Measurements from ENCODE around the gene MAP3K12. TPM values are rescaled to one million over a fixed set of nuclear protein-coding genes. Genes with fewer than 3 reads are reported as not detected.

Gene MAP3K12
- total and polyA plus RNA-seq, 10 of the 15 experiments (the other 5 are each of a cell fraction or from before 2014, with no cell fraction given): 0.45 to 14.9 (median 6.9) TPM

DNA sequence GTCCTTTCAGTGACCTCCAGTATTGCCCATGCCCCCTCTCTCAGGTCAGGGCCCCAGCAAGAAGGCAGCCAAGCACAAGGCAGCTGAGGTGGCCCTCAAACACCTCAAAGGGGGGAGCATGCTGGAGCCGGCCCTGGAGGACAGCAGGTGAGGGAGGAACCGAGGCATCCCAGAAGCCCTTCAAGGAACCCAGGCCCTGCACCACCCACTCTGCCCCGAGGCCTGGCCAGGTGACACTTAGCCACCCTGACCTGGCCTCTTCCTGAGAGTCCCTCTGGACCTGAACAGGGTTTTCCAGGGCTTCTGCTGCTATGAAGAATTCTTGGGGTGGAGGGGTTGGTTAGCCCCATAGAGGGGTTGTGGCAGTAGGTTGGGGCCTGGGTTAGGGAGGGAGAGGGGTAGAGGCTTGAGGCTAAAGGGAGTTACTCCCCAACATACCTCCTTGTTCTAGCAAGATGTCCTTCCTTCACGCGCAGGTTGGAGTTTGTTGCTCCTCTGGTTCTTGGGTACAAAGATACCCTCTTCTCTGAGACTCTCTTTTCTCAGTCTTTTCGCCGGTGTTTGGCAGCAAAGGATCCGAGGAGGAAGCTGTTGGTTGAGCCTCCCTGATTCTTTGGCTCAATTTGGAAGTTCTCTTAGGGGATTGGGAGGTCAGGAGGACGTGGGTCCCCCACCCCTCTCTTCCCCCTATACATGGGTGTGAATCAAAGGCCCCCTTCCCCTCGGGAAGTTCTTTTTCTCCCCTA lies 3.9 kb upstream of the MAP3K12 start:
- Histone ChIP-seq H3K27ac (ENCODE audit: control insufficient read depth, insufficient read depth) (no peak overlapping the region), H3K4me1 (ENCODE audit: control insufficient read depth, insufficient read depth, low read length) (peaks cover 13% of the 10 kb centered on the region), H3K4me3 (no peak overlapping the region), H2AFZ (ENCODE audit: control insufficient read depth, low read depth, low read length) (no peak overlapping the region), H3K27me3 (replicated peaks in 1 of 2; ENCODE audit: control insufficient read depth in 2 of 2, insufficient read depth in 2 of 2, low read length in 1 of 2) (no peaks in the 10 kb centered on the region), H4K20me1 (ENCODE audit: control insufficient read depth, insufficient read depth) (no peaks in the 10 kb centered on the region), H3K36me3 (ENCODE audit: control insufficient read depth in 2 of 2, insufficient read depth in 2 of 2, low read length in 1 of 2) (peaks cover 9 to 12% of the 10 kb centered on the region in 2 experiments; a peak in 2 of 4 replicates), H3K79me2 (ENCODE audit: control insufficient read depth, insufficient read depth, low read length) (peaks cover 11% of the 10 kb centered on the region), H3K9me3 (replicated peaks; ENCODE audit: control insufficient read depth, insufficient read depth, low read length) (no peaks in the 10 kb centered on the region), H3K9ac (ENCODE audit: control insufficient read depth, insufficient read depth, low read length) (no peak overlapping the region), H3K4me2 (ENCODE audit: control insufficient read depth, insufficient read depth) (no peak overlapping the region)
- POLR2A ChIA-PET: interaction anchor here (0.6 to 1.3 kb wide), 2 partner anchors 23 to 179 kb away, joined by 3 to 4 read pairs; no protein-coding TSS in a partner anchor
- DNase-seq (ENCODE audit: low read depth, low spot score) (no peak), FAIRE-seq (no peak), ATAC-seq (no peak)
- 74% methylated on average over 9 of the region's 10 CpGs for WGBS (ENCODE audit: insufficient coverage, insufficient replicate concordance, low lambda C conversion rate, missing lambda C conversion rate)
- in situ Hi-C loops (cut with MboI) (no loop called here), intact Hi-C loops (cut with micrococcal nuclease; ENCODE audit: unreplicated experiment) (loop anchor here (5.0 kb wide), 1 partner anchor 51 kb away; the partner anchor contains the start of gene PCBP2)
- RAD21 ChIA-PET (ENCODE audit: unreplicated experiment): no interaction called here
- CTCF ChIA-PET: interaction anchor here (1.1 kb wide), 1 partner anchor 182 kb away, joined by 4 read pairs; the partner anchor contains the start of gene AAAS
- BruUV-seq (replicated peaks): no TSS peak
- SMC1A ChIA-PET (ENCODE audit: uncharacterized antibody, unreplicated experiment): no interaction called here
- TF ChIP-seq MTA3 (IDR thresholded peaks at IDR 0.05; ENCODE audit: borderline replicate concordance, low read length) (no peak), USF2 (IDR thresholded peaks at IDR 0.05; ENCODE audit: borderline replicate concordance, low read depth, low read length) (no peak), SMARCA5 (IDR thresholded peaks at IDR 0.05) (no peak), BCL3 (IDR thresholded peaks at IDR 0.05; ENCODE audit: borderline replicate concordance, insufficient read depth, low read depth, low read length, poor library complexity, severe bottlenecking) (no peak), MXI1 (IDR thresholded peaks at IDR 0.05; ENCODE audit: low read depth, low read length) (no peak), RUNX3 (IDR thresholded peaks at IDR 0.05; ENCODE audit: low read length) (no peak), MEF2B (IDR thresholded peaks at IDR 0.05; ENCODE audit: partially characterized antibody, poor library complexity, severe bottlenecking) (no peak), KAT2A (conservative IDR thresholded peaks at IDR 0.05; ENCODE audit: control insufficient read depth, low read depth, low read length) (no peak), E2F8 (IDR thresholded peaks at IDR 0.05; ENCODE audit: low read depth, partially characterized antibody) (no peak), ZNF622 (IDR thresholded peaks at IDR 0.05) (no peak), NR2F1 (conservative IDR thresholded peaks at IDR 0.05) (no peak), FOXM1 (IDR thresholded peaks at IDR 0.05; ENCODE audit: low read depth, low read length) (no peak), MYB (IDR thresholded peaks at IDR 0.05; ENCODE audit: borderline replicate concordance, low read depth, low read length) (no peak)
- TF ChIP-seq, protein P1, sequence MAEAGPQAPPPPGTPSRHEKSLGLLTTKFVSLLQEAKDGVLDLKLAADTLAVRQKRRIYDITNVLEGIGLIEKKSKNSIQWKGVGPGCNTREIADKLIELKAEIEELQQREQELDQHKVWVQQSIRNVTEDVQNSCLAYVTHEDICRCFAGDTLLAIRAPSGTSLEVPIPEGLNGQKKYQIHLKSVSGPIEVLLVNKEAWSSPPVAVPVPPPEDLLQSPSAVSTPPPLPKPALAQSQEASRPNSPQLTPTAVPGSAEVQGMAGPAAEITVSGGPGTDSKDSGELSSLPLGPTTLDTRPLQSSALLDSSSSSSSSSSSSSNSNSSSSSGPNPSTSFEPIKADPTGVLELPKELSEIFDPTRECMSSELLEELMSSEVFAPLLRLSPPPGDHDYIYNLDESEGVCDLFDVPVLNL (IDR thresholded peaks at IDR 0.05; ENCODE audit: low read depth, low read length): no peak
- TF ChIP-seq, protein P2, sequence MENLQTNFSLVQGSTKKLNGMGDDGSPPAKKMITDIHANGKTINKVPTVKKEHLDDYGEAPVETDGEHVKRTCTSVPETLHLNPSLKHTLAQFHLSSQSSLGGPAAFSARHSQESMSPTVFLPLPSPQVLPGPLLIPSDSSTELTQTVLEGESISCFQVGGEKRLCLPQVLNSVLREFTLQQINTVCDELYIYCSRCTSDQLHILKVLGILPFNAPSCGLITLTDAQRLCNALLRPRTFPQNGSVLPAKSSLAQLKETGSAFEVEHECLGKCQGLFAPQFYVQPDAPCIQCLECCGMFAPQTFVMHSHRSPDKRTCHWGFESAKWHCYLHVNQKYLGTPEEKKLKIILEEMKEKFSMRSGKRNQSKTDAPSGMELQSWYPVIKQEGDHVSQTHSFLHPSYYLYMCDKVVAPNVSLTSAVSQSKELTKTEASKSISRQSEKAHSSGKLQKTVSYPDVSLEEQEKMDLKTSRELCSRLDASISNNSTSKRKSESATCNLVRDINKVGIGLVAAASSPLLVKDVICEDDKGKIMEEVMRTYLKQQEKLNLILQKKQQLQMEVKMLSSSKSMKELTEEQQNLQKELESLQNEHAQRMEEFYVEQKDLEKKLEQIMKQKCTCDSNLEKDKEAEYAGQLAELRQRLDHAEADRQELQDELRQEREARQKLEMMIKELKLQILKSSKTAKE (IDR thresholded peaks at IDR 0.05; ENCODE audit: low read depth, poor library complexity, severe bottlenecking): no peak
